ENCODE data around the gene VPS37B.

VPS37B gene

GRCh38 chr12:122852336-122853275 lies 43.3 kb downstream of the VPS37B start:
- DNase-seq (ENCODE audit: low read depth, low spot score): no peak

- no peak for DNase-seq (ENCODE audit: low read depth, low spot score)
Measured at GRCh38 chr12:122851820-122852219, 44.1 kb downstream of the VPS37B start.

GRCh38 chr12:122850695-122851350 lies 45.1 kb downstream of the VPS37B start:
- DNase-seq (ENCODE audit: low read depth, low spot score): no peak

GRCh38 chr12:122850048-122850445 lies 45.9 kb downstream of the VPS37B start:
- DNase-seq (ENCODE audit: low read depth, low spot score): no peak

- no peak for DNase-seq (ENCODE audit: low read depth, low spot score)
Measured at GRCh38 chr12:122849352-122850047, 46.4 kb downstream of the VPS37B start.

GRCh38 chr12:122848471-122849351 lies 47.2 kb downstream of the VPS37B start:
- DNase-seq (ENCODE audit: low read depth, low spot score): no peak

- no peak for DNase-seq (ENCODE audit: low read depth, low spot score)
Measured at GRCh38 chr12:122847921-122848421, 48.0 kb downstream of the VPS37B start.

- no peak for DNase-seq (ENCODE audit: low read depth, low spot score)
Measured at GRCh38 chr12:122847516-122847836, 48.4 kb downstream of the VPS37B start.

- no peak for DNase-seq (ENCODE audit: low read depth, low spot score)
Measured at GRCh38 chr12:122846622-122847515, 49.1 kb downstream of the VPS37B start.

GRCh38 chr12:122845865-122846621 lies 49.9 kb downstream of the VPS37B start:
- no peak for DNase-seq (ENCODE audit: low read depth, low spot score)

- DNase-seq (ENCODE audit: low read depth, low spot score): no peak
Measured at GRCh38 chr12:122845041-122845864, 50.7 kb downstream of the VPS37B start.

- no peak for DNase-seq (ENCODE audit: low read depth, low spot score)
Measured at GRCh38 chr12:122844366-122844971, 51.5 kb downstream of the VPS37B start.

- no peak for DNase-seq (ENCODE audit: low read depth, low spot score)
Measured at GRCh38 chr12:122843455-122843854, 52.5 kb downstream of the VPS37B start.

GRCh38 chr12:122842505-122843405 lies 53.2 kb downstream of the VPS37B start:
- DNase-seq (ENCODE audit: low read depth, low spot score): no peak

- no peak for DNase-seq (ENCODE audit: low read depth, low spot score)
Measured at GRCh38 chr12:122841544-122842321, 54.2 kb downstream of the VPS37B start.

All from activated naive CD8-positive, alpha-beta T cell treated with anti-CD3 and anti-CD28 coated beads, Interleukin-2, amount 50 U/mL, for 16 hours (primary cell).